OCI-LY1 (cell line): ENCODE results near the gene NDUFAF3.

ENCODE experiments used
- H2AFZ ChIP-seq: fragments of 200-600 bp; sonication (generic), shearing (Covaris generic); 2 replicates; pipeline ENCODE4 v1.6.0; 2014; ENCODE audit warnings: antibody characterized with exemption, mild to moderate bottlenecking, low read length
- H3F3A ChIP-seq: fragments of 200-600 bp; sonication (generic), shearing (Covaris generic); 2 replicates; pipeline ENCODE4 v1.6.0; 2014; ENCODE audit warnings: mild to moderate bottlenecking, antibody characterized with exemption, low read length, moderate library complexity; ENCODE audit not compliant: insufficient read depth
- H3K27ac ChIP-seq: fragments of 200-600 bp; sonication (generic); 2 replicates; pipeline ENCODE4 v1.5.1; 2014; ENCODE audit warnings: low read length, mixed run types, mild to moderate bottlenecking, low read depth; ENCODE audit not compliant: poor library complexity, severe bottlenecking
- H3K27me3 ChIP-seq: fragments of 200-600 bp; sonication (generic); 2 replicates; pipeline ENCODE4 v1.6.0; 2014; ENCODE audit warnings: antibody characterized with exemption, mild to moderate bottlenecking, low read length, moderate library complexity; ENCODE audit not compliant: insufficient read depth
- H3K36me3 ChIP-seq: fragments of 200-600 bp; sonication (generic); 2 replicates; pipeline ENCODE4 v1.6.1; 2014; ENCODE audit warnings: mild to moderate bottlenecking, antibody characterized with exemption, low read length, moderate library complexity, mixed read lengths; ENCODE audit not compliant: insufficient read depth
- H3K4me1 ChIP-seq: fragments of 200-600 bp; sonication (generic); 2 replicates; pipeline ENCODE4 v1.5.1; 2014; ENCODE audit warnings: mild to moderate bottlenecking, low read length, moderate library complexity; ENCODE audit not compliant: insufficient read depth, severe bottlenecking
- H3K4me2 ChIP-seq: fragments of 200-600 bp; sonication (generic), shearing (Covaris generic); 2 replicates; pipeline ENCODE4 v1.6.1; 2014; ENCODE audit warnings: low read length
- H3K4me3 ChIP-seq: fragments of 200-600 bp; sonication (generic); 2 replicates; pipeline ENCODE4 v1.5.1; 2014; ENCODE audit warnings: low read length, low read depth, mild to moderate bottlenecking, mixed read lengths; ENCODE audit not compliant: poor library complexity, severe bottlenecking
- H3K79me2 ChIP-seq: fragments of 200-600 bp; shearing (Covaris generic); 2 replicates; pipeline ENCODE4 v1.6.1; 2016; ENCODE audit warnings: mixed run types, low read length, mixed read lengths; ENCODE audit not compliant: insufficient read depth
- H3K9ac ChIP-seq: fragments of 200-600 bp; sonication (generic), shearing (Covaris generic); 2 replicates; pipeline ENCODE4 v1.6.1; 2014; ENCODE audit warnings: mild to moderate bottlenecking, low read length, mixed read lengths
- H3K9me2 ChIP-seq: fragments of 200-600 bp; sonication (generic), shearing (Covaris generic); 2 replicates; pipeline ENCODE4 v1.6.1; 2014; ENCODE audit warnings: low read depth, mild to moderate bottlenecking, low read length, mixed read lengths
- H3K9me3 ChIP-seq: fragments of 200-600 bp; shearing (Covaris generic); 2 replicates; pipeline ENCODE4 v1.6.1; 2014; ENCODE audit warnings: low read length, mixed read lengths
- H4K20me1 ChIP-seq: fragments of 200-600 bp; sonication (generic), shearing (Covaris generic); 2 replicates; pipeline ENCODE4 v1.6.0; 2016; ENCODE audit warnings: mild to moderate bottlenecking, low read length; ENCODE audit not compliant: insufficient read depth
- EZH2 ChIP-seq: fragments of 200-600 bp; sonication (generic), shearing (Covaris generic); IDR thresholded peaks from 2 replicates; pipeline ENCODE4 v1.8.0; 2017; ENCODE audit warnings: borderline replicate concordance, mixed run types, mild to moderate bottlenecking, antibody characterized with exemption, low read length, moderate library complexity, mixed read lengths
- TF ChIP-seq, protein P1 (sequence below): fragments of 200-600 bp; sonication (generic), shearing (Covaris generic); IDR thresholded peaks from 2 replicates; pipeline ENCODE4 v1.5.1; 2017; ENCODE audit warnings: mild to moderate bottlenecking, antibody characterized with exemption, low read length, moderate library complexity, mixed read lengths

The NDUFAF3 gene

GRCh38 chr3:49020330-49021212 lies 1.4 kb upstream of the NDUFAF3 start:
- peaks cover 35% of the 10 kb centered on the region for H3K36me3 ChIP-seq
- H3K27me3 ChIP-seq: no peaks in the 10 kb centered on the region
- peaks cover 13% of the 10 kb centered on the region; the same call in 1 of the 2 replicates for H3K79me2 ChIP-seq
- H4K20me1 ChIP-seq: no peaks in the 10 kb centered on the region
- peak overlapping the region; percentile 95 for H3K4me3 ChIP-seq
- H3F3A ChIP-seq: 0 out of 2 replicates have a peak, but pooled peaks cover 8% of the 10 kb centered on the region
- H3K9me2 ChIP-seq: no peaks in the 10 kb centered on the region
- H2AFZ ChIP-seq: no peak overlapping the region
- H3K9ac ChIP-seq: peak overlapping the region; percentile 95
- no peak for TF ChIP-seq EZH2
- TF ChIP-seq, protein P1, sequence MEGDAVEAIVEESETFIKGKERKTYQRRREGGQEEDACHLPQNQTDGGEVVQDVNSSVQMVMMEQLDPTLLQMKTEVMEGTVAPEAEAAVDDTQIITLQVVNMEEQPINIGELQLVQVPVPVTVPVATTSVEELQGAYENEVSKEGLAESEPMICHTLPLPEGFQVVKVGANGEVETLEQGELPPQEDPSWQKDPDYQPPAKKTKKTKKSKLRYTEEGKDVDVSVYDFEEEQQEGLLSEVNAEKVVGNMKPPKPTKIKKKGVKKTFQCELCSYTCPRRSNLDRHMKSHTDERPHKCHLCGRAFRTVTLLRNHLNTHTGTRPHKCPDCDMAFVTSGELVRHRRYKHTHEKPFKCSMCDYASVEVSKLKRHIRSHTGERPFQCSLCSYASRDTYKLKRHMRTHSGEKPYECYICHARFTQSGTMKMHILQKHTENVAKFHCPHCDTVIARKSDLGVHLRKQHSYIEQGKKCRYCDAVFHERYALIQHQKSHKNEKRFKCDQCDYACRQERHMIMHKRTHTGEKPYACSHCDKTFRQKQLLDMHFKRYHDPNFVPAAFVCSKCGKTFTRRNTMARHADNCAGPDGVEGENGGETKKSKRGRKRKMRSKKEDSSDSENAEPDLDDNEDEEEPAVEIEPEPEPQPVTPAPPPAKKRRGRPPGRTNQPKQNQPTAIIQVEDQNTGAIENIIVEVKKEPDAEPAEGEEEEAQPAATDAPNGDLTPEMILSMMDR: peak; percentile 17; the same call in 1 of the 2 replicates
- H3K27ac ChIP-seq: peak overlapping the region; percentile 96
- no peaks in the 10 kb centered on the region for H3K9me3 ChIP-seq
- H3K4me1 ChIP-seq: peaks cover 50% of the 10 kb centered on the region
- H3K4me2 ChIP-seq: peak overlapping the region; percentile 98

DNA sequence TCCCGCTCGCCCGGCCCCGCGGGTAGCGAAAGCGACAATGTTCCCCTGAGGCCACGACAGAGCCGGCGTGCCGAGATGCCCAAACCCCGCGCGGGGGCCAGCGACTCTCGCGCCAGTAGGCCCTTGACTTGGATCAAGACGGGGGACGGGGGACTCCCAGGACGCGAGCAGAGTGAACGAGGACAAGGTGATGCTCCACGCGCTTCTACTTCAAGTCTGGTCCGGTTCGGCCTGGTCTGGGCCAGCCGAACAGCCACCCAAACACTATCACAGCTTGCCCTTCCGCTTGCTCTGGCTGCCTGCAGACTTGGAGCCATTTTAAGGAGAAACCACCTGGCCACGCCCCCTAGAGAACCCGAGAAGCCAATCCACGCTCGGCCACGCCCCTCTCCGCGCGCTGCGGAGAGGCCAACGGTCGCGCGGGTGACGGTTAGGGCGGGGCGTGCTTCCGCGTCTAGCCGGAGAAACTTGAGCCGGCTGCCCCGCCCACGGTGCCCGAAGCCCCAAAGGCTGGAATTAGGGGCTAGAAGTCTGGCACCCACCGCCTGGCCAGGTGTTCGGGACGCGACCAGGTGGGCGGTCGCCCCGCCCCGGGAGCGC lies 608 bp upstream of the NDUFAF3 start:
- Histone ChIP-seq H3K27ac (peak overlapping the region; percentile 96), H3K4me2 (peak overlapping the region; percentile 98), H3K79me2 (peaks cover 13% of the 10 kb centered on the region; the same call in 1 of the 2 replicates), H2AFZ (no peak overlapping the region), H3K9ac (peak overlapping the region; percentile 95), H3K9me3 (no peaks in the 10 kb centered on the region), H3K4me3 (peak overlapping the region; percentile 95), H3K4me1 (peaks cover 57% of the 10 kb centered on the region), H3F3A (0 out of 2 replicates have a peak, but pooled peaks cover 8% of the 10 kb centered on the region), H3K27me3 (no peaks in the 10 kb centered on the region), H3K9me2 (no peaks in the 10 kb centered on the region), H4K20me1 (no peaks in the 10 kb centered on the region), H3K36me3 (peaks cover 35% of the 10 kb centered on the region)
- TF ChIP-seq, protein P1: no peak
- no peak for TF ChIP-seq EZH2

DNA sequence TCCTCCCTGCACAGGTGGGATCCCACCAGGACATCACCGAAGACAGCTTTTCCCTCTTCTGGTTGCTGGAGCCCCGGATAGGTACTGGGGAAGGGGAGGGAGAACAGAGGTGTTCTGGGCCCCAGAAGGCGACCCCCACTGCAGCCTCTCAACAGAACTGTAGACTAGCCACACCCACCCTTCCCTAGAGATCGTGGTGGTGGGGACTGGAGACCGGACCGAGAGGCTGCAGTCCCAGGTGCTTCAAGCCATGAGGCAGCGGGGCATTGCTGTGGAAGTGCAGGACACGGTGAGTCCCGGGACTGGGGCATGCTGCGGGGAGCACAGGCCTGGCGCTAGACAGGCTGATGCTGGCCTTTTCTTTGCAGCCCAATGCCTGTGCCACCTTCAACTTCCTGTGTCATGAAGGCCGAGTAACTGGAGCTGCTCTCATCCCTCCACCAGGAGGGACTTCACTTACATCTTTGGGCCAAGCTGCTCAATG lies 809 bp downstream of the NDUFAF3 start:
- H3K36me3 ChIP-seq: peaks cover 47% of the 10 kb centered on the region

More for the DNA sequence above, 809 bp downstream of the NDUFAF3 start:
- H3K27ac ChIP-seq: peak overlapping the region; percentile 96
- H3K4me1 ChIP-seq: peaks cover 58% of the 10 kb centered on the region
- H3K79me2 ChIP-seq: peaks cover 13% of the 10 kb centered on the region; the same call in 1 of the 2 replicates
- H3F3A ChIP-seq: no peaks in the 10 kb centered on the region
- no peak overlapping the region for H2AFZ ChIP-seq
- H3K27me3 ChIP-seq: no peaks in the 10 kb centered on the region
- H3K9ac ChIP-seq: peak overlapping the region; percentile 91
- TF ChIP-seq, protein P1: no peak
- no peak for TF ChIP-seq EZH2
- H3K9me3 ChIP-seq: no peaks in the 10 kb centered on the region
- H3K9me2 ChIP-seq: no peaks in the 10 kb centered on the region
- H3K4me2 ChIP-seq: peak overlapping the region; percentile 98
- peak overlapping the region; percentile 95 for H3K4me3 ChIP-seq
- H4K20me1 ChIP-seq: no peaks in the 10 kb centered on the region
